Fibroblast of the aortic adventitia (primary cell): ENCODE data around the gene MALRD1. TPM values are rescaled to one million over a fixed set of nuclear protein-coding genes. Genes with fewer than 3 reads are reported as not detected.

Source experiments
- DNase-seq: peaks from one replicate; pipeline ENCODE4 v3.0.0-alpha.2; 2010; ENCODE audit warnings: low read depth
- H3K4me3 ChIP-seq: 2 replicates; pipeline ENCODE4 v1.5.1; 2011; ENCODE audit warnings: low read depth, mild to moderate bottlenecking, control low read depth, low read length, moderate library complexity
- total RNA-seq: library from RNA; depleted of rRNA; stranded (reverse); fragments of >200 nt; gene quantifications from 2 replicates; pipeline ENCODE4 v1.2.3, GENCODE V29; 2012; ENCODE audit warnings: low replicate concordance
- TF ChIP-seq, protein P1 (sequence below): IDR thresholded peaks from 2 replicates; pipeline ENCODE4 v1.5.1; 2011; ENCODE audit warnings: mild to moderate bottlenecking, low read length, control low read depth, inconsistent platforms; ENCODE audit not compliant: insufficient read depth

Gene MALRD1
- total RNA-seq, 1 donor = 0.36 TPM

- peak; percentile 17 for DNase-seq
- TF ChIP-seq, protein P1, sequence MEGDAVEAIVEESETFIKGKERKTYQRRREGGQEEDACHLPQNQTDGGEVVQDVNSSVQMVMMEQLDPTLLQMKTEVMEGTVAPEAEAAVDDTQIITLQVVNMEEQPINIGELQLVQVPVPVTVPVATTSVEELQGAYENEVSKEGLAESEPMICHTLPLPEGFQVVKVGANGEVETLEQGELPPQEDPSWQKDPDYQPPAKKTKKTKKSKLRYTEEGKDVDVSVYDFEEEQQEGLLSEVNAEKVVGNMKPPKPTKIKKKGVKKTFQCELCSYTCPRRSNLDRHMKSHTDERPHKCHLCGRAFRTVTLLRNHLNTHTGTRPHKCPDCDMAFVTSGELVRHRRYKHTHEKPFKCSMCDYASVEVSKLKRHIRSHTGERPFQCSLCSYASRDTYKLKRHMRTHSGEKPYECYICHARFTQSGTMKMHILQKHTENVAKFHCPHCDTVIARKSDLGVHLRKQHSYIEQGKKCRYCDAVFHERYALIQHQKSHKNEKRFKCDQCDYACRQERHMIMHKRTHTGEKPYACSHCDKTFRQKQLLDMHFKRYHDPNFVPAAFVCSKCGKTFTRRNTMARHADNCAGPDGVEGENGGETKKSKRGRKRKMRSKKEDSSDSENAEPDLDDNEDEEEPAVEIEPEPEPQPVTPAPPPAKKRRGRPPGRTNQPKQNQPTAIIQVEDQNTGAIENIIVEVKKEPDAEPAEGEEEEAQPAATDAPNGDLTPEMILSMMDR = no peak
- no peak overlapping the region for H3K4me3 ChIP-seq
These were observed 283.7 kb downstream of the MALRD1 start for GRCh38 chr10:19332304-19332703.

- no peak for DNase-seq
- no peak overlapping the region for H3K4me3 ChIP-seq
- TF ChIP-seq, protein P1 = no peak
These were observed 285.0 kb downstream of the MALRD1 start for GRCh38 chr10:19333631-19334030.

DNA sequence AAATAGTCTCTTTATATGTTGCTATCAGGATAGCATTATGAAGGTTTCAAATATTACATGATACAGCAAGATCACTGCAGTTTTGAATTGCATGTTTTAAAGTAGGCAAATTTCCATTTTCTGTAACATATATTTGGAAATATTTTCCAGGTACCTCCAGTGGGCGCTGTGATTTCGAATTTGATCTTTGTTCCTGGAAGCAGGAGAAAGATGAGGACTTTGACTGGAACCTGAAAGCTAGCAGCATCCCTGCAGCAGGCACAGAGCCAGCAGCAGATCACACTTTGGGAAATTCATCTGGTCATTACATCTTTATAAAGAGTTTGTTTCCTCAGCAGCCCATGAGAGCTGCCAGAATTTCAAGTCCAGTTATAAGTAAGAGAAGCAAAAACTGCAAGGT is 299.0 kb downstream of the MALRD1 start:
- no peak overlapping the region for H3K4me3 ChIP-seq
- TF ChIP-seq, protein P1 = peak; percentile 17
- DNase-seq = peak; percentile 2

- no peak for DNase-seq
- TF ChIP-seq, protein P1 = no peak
- H3K4me3 ChIP-seq = no peak overlapping the region
These were observed 318.6 kb downstream of the MALRD1 start for GRCh38 chr10:19367176-19367575.

- DNase-seq = no peak
- TF ChIP-seq, protein P1 = no peak
- H3K4me3 ChIP-seq = no peak overlapping the region
These were observed 325.4 kb downstream of the MALRD1 start for GRCh38 chr10:19373988-19374387.

DNA sequence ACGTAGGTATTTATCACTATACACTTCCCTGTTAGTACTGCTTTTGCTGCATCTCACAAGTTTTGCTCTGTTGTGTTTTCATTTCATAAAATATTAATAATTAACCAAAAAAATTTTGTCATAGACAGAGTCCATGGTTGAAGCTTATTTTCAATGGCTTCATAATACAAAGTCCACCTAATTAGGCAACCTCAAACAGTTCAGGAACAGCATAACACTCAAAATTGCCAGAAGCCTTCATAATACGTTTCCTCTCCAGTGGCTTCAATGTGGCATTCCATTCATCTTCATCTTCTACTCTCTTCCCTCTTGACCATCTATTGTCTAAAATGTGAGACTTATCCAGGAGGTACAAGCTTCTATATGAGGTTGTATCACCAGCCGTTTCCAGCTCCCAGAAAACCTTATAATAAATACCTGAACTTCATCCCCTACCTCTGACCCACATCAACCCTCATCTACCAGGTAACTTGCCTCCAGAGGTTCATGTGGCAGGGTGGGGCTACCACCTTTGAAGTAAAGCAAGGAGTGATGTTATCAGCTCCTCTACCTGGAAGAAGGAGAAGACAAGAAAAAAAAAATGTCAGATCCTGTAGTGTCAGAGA is 337.3 kb downstream of the MALRD1 start:
- TF ChIP-seq, protein P1 = no peak
- no peak overlapping the region for H3K4me3 ChIP-seq
- no peak for DNase-seq

DNA sequence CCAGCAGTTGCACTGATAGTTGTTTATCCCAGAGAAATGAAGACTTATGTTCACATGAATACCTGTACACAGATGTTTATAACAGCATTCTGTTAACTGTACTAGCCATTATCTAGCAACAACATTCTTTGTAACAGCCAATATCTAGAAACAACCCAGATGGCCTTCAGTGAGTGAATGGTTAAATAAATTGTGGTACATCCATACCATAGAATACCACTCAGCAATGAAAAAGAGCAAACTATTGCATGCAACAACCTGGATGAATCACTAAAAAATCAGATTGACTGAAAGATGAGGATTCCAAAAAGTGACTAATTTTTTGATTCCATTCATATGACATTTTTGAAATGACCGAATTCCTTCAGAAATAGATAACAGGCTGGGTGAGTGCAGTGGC is 360.3 kb downstream of the MALRD1 start:
- TF ChIP-seq, protein P1 = no peak
- DNase-seq = no peak
- no peak overlapping the region for H3K4me3 ChIP-seq
